K562 (cell line): ENCODE data around the gene COPB2. TPM values are rescaled to one million over a fixed set of nuclear protein-coding genes. Genes with fewer than 3 reads are reported as not detected.

ENCODE experiments used
- ARHGAP35 ChIP-seq: fragments of 450-650 bp; IDR thresholded peaks from 2 replicates; pipeline ENCODE4 v1.6.1; 2018; ENCODE audit not compliant: partially characterized antibody
- FOXP1 ChIP-seq: sonication (generic); formaldehyde crosslinking; IDR thresholded peaks from 2 replicates; pipeline ENCODE4 v1.8.0; 2022; ENCODE audit warnings: mild to moderate bottlenecking, missing genetic modification reagents
- GABPB1 ChIP-seq: sonication (generic); formaldehyde crosslinking; IDR thresholded peaks from 2 replicates; pipeline ENCODE4 v1.8.0; 2022; ENCODE audit warnings: mild to moderate bottlenecking, missing genetic modification reagents
- JUNB ChIP-seq: fragments of 450-650 bp; formaldehyde crosslinking; conservative IDR thresholded peaks from 2 replicates; pipeline ENCODE4 v1.4.0; 2020; ENCODE audit warnings: mild to moderate bottlenecking
- MEF2A ChIP-seq: IDR thresholded peaks from 2 replicates; pipeline ENCODE4 v1.6.1; 2011; ENCODE audit warnings: low read depth, mild to moderate bottlenecking, low read length, moderate library complexity; ENCODE audit not compliant: control insufficient read depth
- NCOA1 ChIP-seq: fragments of 450-650 bp; IDR thresholded peaks from 2 replicates; pipeline ENCODE4 v1.6.1; 2016; ENCODE audit warnings: low read depth
- RBBP5 ChIP-seq: fragments of 200-600 bp; sonication (generic); IDR thresholded peaks from 2 replicates; pipeline ENCODE4 v1.6.1; 2012; ENCODE audit warnings: borderline replicate concordance, mild to moderate bottlenecking, low read length, control low read depth, inconsistent platforms; ENCODE audit not compliant: insufficient read depth, poor library complexity, severe bottlenecking
- SMARCE1 ChIP-seq: fragments of 450-650 bp; IDR thresholded peaks from 2 replicates; pipeline ENCODE4 v1.7.1; 2016; ENCODE audit warnings: mild to moderate bottlenecking
- TAF15 ChIP-seq: fragments of 200-400 bp; formaldehyde crosslinking; IDR thresholded peaks from 2 replicates; pipeline ENCODE4 v1.6.1; 2017; ENCODE audit warnings: mild to moderate bottlenecking, low read depth, low read length, moderate library complexity
- ZBTB49 ChIP-seq: sonication (generic); formaldehyde crosslinking; IDR thresholded peaks from 2 replicates; pipeline ENCODE4 v1.8.0; 2022; ENCODE audit warnings: missing genetic modification reagents, mild to moderate bottlenecking, borderline replicate concordance
- ZFPM2 ChIP-seq: fragments of 250-450 bp; sonication (Bioruptor Pico); IDR thresholded peaks from 2 replicates; pipeline ENCODE4 v1.5.1; 2022; ENCODE audit warnings: mild to moderate bottlenecking
- ZNF121 ChIP-seq: sonication (generic); formaldehyde crosslinking; conservative IDR thresholded peaks from 2 replicates; pipeline ENCODE4 v1.8.0; 2022; ENCODE audit warnings: missing genetic modification reagents
- ZNF217 ChIP-seq: sonication (generic); formaldehyde crosslinking; IDR thresholded peaks from 2 replicates; pipeline ENCODE4 v1.8.0; 2022; ENCODE audit warnings: mild to moderate bottlenecking, missing genetic modification reagents
- ZNF398 ChIP-seq: fragments of 250-450 bp; sonication (Bioruptor Pico); IDR thresholded peaks from 2 replicates; pipeline ENCODE4 v1.8.0; 2021; ENCODE audit warnings: moderate library complexity, mild to moderate bottlenecking, inconsistent platforms
- ZNF696 ChIP-seq: fragments of 250-450 bp; sonication (Bioruptor Pico); conservative IDR thresholded peaks from 2 replicates; pipeline ENCODE4 v1.4.0; 2020; ENCODE audit warnings: mild to moderate bottlenecking, moderate library complexity
- ZNF766 ChIP-seq: fragments of 200-800 bp; sonication (Bioruptor generic); conservative IDR thresholded peaks from 2 replicates; pipeline ENCODE4 v1.6.1; 2016; ENCODE audit warnings: missing genetic modification characterization, missing compliant biosample characterization
- polyA plus RNA-seq, 8 experiments: library from polyadenylated mRNA; depleted of rRNA in 4 of 8; stranded (reverse) in 5 of 8; unstranded in 3 of 8; fragments of >200 nt; fragmentation: Nextera tagmentation in 2 of 8; fragmentation: Illumina TruSeq in 1 of 8; extraction: Ambion mirVana in 2 of 8; extraction: Trizol in 1 of 8; gene quantifications; 2 replicates each; pipeline versions ENCODE4 v1.2.1 to v1.2.3, GENCODE V29; 2011 to 2014; ENCODE audit warnings: inconsistent platforms in 1 of 8, missing spikeins in 1 of 8
- total RNA-seq, 7 experiments: library from RNA; depleted of rRNA in 6 of 7; stranded (reverse); fragments of >200 nt in 6 of 7; fragmentation: Illumina TruSeq in 2 of 7; extraction: Trizol in 2 of 7; gene quantifications; 2 replicates each; pipeline versions ENCODE4 v1.2.1 to v1.2.3, GENCODE V29; 2011 to 2021; ENCODE audit warnings: low replicate concordance in 1 of 7
- TF ChIP-seq, protein P1 (sequence below), 2 experiments: IDR thresholded peaks in 1 of 2; conservative IDR thresholded peaks in 1 of 2; 2 replicates each; pipeline ENCODE4 v1.6.1; 2016; ENCODE audit warnings: low read depth in 2 of 2, mild to moderate bottlenecking in 1 of 2, missing compliant biosample characterization in 1 of 2, missing genetic modification characterization in 1 of 2, moderate library complexity in 1 of 2
- TF ChIP-seq, protein P2 (sequence below): IDR thresholded peaks from 2 replicates; pipeline ENCODE4 v1.6.1; 2012; ENCODE audit warnings: low read depth, low read length, improper control_type of control experiment, borderline replicate concordance

Gene COPB2
- total and polyA plus RNA-seq, 9 of the 15 experiments (the other 6 are each of a cell fraction or from before 2014, with no cell fraction given), result 64.3 to 189 (median 130) TPM

DNA sequence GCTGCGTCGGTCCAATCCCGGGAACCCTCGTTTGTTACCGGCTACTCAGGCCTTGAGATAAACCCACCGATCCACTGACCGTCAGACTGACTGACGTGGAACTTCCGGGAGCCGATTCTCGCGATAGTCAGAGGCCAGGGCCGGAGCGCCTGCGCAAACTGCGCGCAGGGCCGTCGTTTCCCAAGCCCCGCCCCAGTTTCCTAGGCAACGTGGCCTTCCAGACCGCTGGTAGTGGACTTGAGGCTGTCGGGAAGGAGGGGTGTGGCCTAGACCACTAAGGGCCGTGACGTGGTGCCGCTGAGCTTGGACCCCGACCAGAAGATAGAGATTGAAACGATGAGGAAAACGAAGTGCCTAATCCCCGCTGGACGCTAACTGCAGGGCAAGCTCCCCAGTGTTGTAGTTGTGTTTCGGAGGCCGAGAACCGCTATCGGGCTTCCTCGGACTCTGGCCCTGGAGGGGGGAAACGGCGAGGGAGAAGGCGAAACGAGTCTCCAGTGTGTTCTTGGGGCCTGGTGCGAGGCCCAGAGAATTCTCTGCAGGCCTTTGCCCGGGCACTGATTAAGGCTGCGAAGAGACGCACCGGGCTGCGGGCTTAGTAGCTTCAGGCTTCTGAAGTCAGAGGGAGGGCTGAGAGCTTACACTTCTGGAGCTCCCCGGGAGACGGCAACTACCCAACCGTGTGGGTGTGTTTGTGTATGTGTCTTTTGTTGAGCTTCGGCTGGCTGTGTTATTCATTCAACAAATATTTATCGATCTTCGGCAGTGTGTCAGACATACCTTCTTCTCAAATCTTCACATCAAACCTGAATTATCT, at the start of gene COPB2 (continued):
- TF ChIP-seq ZBTB49 (CRISPR knock-in tag) (no peak), ZNF766 (CRISPR knock-in tag) (no peak), MEF2A (no peak), FOXP1 (CRISPR knock-in tag) (no peak; the same call in 1 of the 2 replicates), TAF15 (no peak), ZNF121 (CRISPR knock-in tag) (no peak), ZNF696 (CRISPR knock-in tag) (no peak), RBBP5 (peak; percentile 35), GABPB1 (CRISPR knock-in tag) (peak; percentile 89), NCOA1 (no peak), JUNB (no peak), ZFPM2 (CRISPR knock-in tag) (no peak), ARHGAP35 (peak; percentile 95), ZNF217 (CRISPR knock-in tag) (no peak), ZNF398 (no peak), SMARCE1 (peak; percentile 42; the same call in 1 of the 2 replicates)
- TF ChIP-seq, protein P1, sequence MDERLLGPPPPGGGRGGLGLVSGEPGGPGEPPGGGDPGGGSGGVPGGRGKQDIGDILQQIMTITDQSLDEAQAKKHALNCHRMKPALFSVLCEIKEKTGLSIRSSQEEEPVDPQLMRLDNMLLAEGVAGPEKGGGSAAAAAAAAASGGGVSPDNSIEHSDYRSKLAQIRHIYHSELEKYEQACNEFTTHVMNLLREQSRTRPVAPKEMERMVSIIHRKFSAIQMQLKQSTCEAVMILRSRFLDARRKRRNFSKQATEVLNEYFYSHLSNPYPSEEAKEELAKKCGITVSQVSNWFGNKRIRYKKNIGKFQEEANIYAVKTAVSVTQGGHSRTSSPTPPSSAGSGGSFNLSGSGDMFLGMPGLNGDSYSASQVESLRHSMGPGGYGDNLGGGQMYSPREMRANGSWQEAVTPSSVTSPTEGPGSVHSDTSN (CRISPR knock-in tag; IDR thresholded peaks at IDR 0.05; ENCODE audit: low read depth), result no peak
- TF ChIP-seq, protein P1 (tag; conservative IDR thresholded peaks at IDR 0.05; ENCODE audit: low read depth), result 0 out of 2 replicates have a peak, but pooled peaks have one; percentile 20
- TF ChIP-seq, protein P2, sequence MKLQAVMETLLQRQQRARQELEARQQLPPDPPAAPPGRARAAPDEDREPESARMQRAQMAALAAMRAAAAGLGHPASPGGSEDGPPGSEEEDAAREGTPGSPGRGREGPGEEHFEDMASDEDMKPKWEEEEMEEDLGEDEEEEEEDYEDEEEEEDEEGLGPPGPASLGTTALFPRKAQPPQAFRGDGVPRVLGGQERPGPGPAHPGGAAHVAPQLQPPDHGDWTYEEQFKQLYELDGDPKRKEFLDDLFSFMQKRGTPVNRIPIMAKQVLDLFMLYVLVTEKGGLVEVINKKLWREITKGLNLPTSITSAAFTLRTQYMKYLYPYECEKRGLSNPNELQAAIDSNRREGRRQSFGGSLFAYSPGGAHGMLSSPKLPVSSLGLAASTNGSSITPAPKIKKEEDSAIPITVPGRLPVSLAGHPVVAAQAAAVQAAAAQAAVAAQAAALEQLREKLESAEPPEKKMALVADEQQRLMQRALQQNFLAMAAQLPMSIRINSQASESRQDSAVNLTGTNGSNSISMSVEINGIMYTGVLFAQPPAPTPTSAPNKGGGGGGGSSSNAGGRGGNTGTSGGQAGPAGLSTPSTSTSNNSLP, result no peak
